MM.1S (cell line): ENCODE data around the gene CD81.

Source experiments
- CTCF ChIP-seq: fragments of 300-600 bp; sonication (generic); IDR thresholded peaks from 2 replicates; pipeline ENCODE4 v1.5.1; 2016; ENCODE audit warnings: antibody characterized with exemption, low read length, mixed read lengths
- EZH2 ChIP-seq: fragments of 300-600 bp; sonication (generic); optimal IDR thresholded peaks from 2 replicates; pipeline ENCODE3; 2017; ENCODE audit warnings: low read depth, mild to moderate bottlenecking, antibody characterized with exemption, low read length, mixed read lengths
- EZH2phosphoT487 ChIP-seq: fragments of 300-600 bp; sonication (generic); IDR thresholded peaks from 2 replicates; pipeline ENCODE4 v1.6.1; 2018; ENCODE audit warnings: antibody characterized with exemption, low read length

GRCh38 chr11:2440646-2441045 lies 63.5 kb downstream of the CD81 start:
- TF ChIP-seq CTCF (no peak), EZH2phosphoT487 (no peak), EZH2 (no peak)
